A673 (cell line): ENCODE results near the gene SLC9A1.

Source experiments
- EZH2 ChIP-seq: fragments of 200-600 bp; sonication (generic); IDR thresholded peaks from 2 replicates; pipeline ENCODE4 v1.6.1; 2017; ENCODE audit warnings: borderline replicate concordance, low read depth, mild to moderate bottlenecking, mixed read lengths, antibody characterized with exemption, low read length; ENCODE audit not compliant: poor library complexity, severe bottlenecking
- TF ChIP-seq, protein P1 (sequence below): fragments of 300-800, 200-600 bp; sonication (generic); conservative IDR thresholded peaks from 2 replicates; pipeline ENCODE4 v1.5.1; 2017; ENCODE audit warnings: low read depth, mild to moderate bottlenecking, antibody characterized with exemption, low read length, moderate library complexity, mixed read lengths

DNA sequence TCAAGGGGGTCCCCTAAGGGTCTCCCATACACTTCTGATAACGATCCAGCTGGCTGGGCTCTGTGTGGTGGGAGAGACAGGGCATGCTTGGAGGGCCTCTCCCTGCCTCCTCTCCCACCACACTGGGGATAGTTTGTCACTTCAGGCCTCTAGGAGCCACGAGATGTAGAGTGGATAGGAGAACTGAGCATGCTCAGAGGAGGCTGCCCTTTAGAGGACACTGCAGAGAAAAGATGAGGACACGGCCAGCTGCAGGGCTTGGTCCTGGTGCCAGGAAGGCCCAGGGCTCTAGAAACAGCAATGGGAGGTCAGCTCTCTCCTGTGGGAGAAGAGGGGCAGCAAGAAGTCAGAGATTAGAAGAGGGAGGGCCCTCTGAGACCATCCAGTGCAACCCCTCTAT lies 25.7 kb downstream of the SLC9A1 start:
- TF ChIP-seq, protein P1, sequence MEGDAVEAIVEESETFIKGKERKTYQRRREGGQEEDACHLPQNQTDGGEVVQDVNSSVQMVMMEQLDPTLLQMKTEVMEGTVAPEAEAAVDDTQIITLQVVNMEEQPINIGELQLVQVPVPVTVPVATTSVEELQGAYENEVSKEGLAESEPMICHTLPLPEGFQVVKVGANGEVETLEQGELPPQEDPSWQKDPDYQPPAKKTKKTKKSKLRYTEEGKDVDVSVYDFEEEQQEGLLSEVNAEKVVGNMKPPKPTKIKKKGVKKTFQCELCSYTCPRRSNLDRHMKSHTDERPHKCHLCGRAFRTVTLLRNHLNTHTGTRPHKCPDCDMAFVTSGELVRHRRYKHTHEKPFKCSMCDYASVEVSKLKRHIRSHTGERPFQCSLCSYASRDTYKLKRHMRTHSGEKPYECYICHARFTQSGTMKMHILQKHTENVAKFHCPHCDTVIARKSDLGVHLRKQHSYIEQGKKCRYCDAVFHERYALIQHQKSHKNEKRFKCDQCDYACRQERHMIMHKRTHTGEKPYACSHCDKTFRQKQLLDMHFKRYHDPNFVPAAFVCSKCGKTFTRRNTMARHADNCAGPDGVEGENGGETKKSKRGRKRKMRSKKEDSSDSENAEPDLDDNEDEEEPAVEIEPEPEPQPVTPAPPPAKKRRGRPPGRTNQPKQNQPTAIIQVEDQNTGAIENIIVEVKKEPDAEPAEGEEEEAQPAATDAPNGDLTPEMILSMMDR, result no peak
- TF ChIP-seq EZH2, result no peak
